ENCODE results near the gene PRKAG3.

Gene PRKAG3

DNA sequence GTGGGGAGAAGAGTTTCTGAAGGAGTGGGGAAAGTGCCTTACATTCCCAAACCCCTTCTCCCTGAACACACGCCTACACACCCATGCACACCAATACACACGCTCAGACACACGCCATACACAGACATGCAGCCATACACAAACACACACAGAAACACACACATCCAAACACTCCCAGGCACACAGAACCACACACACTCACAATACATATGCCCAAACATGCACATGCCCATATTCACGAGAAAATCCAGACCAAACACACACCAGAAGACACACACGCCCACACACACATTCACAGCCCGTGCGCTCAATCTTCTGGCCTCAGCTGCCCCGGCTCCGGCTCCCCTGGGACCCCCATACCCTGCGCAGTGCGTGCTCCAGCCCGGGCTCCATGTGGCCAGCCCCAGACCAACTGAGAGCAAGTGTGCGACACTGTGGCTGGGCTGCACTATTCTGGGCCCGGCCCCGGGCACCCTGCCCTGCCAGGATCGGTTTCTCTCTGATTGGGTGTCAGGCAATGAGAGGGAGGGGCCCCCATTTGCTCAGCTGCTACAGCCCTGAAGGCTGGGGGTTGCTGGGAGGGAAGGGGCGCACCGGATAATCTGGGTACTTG is at the start of gene PRKAG3:
PRKAG3 (minus strand) TSS at position 426 of the 613 bp plus-strand sequence.
- DNase-seq (ENCODE audit: low spot score) = no peak

GRCh38 chr2:218880859-218881594 is 49.4 kb upstream of the PRKAG3 start:
- no peak for DNase-seq (ENCODE audit: low spot score)

- DNase-seq (ENCODE audit: low spot score) = no peak
Observed at GRCh38 chr2:218880102-218880858, 48.7 kb upstream of the PRKAG3 start, which contains the start of gene WNT10A. WNT10A (plus strand) TSS chr2:218880852; CDS start chr2:218880996, 144 bp downstream.

DNA sequence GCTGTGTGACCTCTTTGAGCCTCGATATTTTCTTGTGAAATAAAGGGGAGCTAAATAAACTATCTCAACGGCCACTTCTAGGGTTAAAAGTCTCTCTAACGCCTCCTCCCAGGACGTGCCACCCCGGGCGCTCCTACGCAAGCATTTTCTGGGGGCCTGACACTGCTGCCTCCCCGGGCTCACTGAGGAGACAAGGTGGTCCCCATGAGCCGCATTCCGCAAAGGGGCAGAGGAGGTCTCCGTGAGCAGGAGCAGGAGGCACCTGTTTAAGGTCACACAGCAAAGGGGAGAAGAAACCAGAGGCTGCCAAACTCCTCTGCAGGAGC is 48.1 kb upstream of the PRKAG3 start:
- DNase-seq (ENCODE audit: low spot score) = no peak

DNA sequence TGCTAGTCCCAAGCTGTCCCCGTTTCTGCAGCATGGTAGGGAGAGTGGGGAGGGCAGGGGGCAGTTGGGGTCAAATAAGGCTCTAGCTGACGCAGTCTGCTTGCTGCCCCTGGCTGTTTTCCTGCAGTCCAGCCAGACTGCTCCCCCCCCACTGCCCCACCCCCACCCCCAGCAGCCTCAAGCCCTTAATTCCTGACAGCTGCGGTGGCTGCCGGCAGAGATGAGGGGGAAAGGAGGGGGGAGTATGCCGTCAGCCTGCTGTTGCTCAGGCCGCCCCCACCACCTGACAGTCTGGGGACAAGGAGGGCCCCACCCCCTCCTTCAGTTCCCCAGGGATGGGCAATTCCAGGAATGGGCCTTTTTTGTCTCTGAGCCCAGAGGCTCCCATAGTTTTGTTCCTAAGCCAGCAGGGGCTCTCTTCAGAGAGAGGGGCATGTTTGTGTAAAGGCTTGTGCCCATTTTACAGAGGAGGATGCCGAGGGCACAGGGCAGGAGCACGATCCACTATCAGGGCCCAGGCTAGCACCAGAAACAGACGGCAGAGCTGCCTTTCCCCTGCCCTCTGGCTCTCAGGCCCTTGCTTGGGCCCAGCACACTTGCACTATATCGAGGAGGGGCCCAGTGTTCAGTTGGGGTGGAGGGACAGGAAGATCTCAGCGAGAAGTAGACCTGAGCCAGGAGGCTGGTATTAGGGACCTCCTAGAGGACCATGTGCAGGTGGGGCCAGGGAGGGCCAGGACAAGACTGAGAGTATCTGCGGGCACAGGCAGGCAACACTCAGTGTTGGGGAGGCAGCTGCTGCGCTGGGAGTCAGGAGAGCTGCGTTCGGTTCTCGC is 47.5 kb upstream of the PRKAG3 start:
- DNase-seq (ENCODE audit: low spot score) = no peak

GRCh38 chr2:218878486-218878885 is 46.9 kb upstream of the PRKAG3 start:
- DNase-seq (ENCODE audit: low spot score) = no peak

- no peak for DNase-seq (ENCODE audit: low spot score)
Observed at GRCh38 chr2:218877891-218878290, 46.3 kb upstream of the PRKAG3 start.

DNA sequence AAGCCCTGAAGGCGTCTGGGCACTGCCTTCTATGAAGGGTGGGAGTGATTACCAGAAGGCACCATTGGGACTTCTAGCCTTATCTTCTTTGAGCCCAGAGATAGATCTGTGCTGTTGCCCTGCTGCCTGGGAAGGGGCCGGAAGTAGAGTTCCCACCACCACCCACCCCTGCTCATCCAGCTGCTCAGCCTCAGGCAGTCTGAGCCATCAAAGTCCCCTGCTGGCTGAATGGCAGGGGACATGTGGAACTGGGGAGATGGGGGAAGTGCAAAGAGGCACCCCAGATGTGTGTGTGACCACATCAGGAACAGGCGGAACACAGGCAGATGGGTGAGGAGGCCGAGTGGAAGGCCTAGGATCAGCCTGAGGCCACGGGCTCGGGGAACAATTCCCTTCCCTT is 45.7 kb upstream of the PRKAG3 start:
- no peak for DNase-seq (ENCODE audit: low spot score)

DNA sequence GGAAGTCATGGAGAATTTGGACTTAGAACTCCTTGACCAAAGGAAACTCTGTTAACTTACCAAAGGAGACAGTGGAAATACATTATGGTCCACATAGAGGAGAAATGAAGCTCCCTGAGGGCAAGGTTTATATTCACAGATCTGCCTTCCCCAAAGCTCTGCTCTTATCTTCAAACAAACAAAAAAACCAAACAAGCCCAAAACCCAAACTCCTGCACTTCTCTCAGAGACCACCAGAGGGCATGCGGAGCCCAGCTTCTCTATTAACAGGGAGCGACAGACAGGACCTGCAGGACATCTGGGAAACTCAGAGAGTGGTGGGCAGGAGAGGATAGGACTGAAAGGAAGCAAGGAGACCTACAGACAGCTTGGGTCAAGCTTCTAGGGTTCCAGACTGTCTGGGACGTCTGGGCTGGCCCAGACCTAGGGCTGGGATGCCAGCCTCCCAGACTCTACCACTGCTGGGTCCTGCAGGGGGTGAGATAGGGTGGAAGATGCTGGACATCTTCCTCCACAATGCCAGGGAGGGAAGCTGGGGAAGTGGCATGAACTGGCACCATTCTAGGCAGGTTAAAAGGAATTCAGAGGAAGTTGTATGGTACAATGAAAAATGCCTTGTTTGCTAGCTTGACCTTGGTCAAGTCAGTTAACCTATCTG is 45.1 kb upstream of the PRKAG3 start:
- no peak for DNase-seq (ENCODE audit: low spot score)

DNA sequence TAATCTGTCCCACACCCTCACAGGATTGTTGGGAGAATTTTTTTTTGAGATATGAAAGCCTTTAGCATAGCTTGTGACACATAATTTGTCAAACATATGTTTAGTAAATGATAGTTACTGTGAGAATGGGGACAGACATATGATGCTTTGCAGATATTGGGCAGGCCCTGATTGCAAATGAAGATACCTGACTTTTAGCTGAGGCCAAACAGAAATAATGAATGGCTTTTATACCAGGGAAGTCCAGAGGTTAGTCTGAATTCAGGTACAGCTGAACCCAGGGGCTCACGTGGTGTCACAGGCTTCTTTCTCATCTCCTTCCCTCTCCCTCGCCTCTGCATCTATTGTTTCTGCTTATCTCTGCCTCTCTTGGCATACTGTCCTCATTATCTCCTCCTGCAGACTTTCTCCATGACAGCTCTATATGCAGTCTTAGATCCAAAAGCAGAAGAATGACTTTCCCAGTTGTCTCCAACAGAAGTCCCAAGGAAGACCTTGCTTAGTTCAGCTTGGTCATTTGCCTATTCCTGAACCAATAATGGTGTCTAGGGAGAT is 44.2 kb upstream of the PRKAG3 start:
- DNase-seq (ENCODE audit: low spot score) = no peak

- DNase-seq (ENCODE audit: low spot score) = no peak
Observed at GRCh38 chr2:218873359-218874194, 42.0 kb upstream of the PRKAG3 start.

DNA sequence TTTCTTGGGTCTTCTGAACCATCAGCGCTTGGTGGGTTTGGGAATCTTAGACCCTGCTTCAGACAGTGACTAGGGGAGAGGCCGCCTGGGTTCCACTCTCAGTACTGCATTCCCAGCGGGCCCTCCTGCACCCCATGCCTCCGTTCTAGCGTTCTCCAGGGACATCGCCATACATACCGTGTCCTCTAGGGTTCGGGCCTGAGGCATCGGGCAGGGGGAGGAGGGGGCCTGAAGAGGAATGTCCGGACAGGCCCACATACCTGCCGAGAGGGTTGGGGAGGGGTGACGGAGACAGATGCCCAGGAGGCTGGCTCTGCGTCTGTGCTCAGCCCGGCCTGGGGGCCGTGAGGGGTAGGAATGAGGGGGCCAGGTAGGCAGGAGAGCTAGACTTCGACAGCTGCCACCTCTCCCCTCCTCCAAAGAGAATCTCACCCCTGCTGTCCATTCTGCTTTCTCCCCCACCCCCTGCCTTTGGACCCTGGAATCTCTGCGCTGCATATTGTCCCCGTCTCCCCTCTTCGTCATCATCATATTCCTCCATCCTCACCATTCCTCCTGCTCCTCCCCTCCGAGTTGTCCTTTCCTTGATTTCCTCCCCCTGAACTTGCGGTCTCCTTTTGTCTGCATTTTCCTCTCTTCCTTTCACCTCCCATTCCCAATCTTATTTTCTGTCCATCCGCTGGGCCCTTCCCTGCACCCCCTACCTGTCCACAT is 41.2 kb upstream of the PRKAG3 start:
- no peak for DNase-seq (ENCODE audit: low spot score)

DNA sequence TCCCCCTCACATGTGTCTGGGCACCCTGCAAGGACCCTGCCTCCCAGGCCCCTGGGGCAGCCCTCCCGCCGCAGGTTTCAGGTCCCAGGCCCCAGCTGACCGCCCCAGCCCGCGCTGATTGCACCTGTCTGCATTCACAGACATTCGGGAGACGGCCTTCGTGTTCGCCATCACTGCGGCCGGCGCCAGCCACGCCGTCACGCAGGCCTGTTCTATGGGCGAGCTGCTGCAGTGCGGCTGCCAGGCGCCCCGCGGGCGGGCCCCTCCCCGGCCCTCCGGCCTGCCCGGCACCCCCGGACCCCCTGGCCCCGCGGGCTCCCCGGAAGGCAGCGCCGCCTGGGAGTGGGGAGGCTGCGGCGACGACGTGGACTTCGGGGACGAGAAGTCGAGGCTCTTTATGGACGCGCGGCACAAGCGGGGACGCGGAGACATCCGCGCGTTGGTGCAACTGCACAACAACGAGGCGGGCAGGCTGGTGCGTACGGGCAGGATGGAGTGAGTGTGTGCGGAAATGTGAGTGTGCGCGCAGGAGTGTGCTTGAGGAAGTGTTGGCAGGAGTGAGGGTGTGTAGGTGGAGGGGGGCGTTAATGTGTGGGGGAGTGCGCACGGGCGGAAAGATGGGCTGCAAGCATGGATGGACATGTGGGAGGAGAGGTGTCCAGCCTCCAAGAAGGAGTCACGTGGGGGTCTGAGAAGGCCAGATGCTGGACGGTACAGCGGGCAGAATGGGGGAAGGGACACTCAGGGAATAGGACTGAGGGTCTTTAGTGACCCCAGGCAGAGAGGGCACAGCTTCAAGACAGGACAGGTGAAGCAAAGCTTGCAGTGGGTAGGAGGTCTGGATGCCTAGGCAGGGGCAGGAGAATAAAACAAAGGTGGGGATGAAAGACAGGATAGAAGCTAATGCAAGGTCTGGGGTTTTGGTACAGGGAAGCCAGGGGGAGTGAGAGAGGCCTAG is 40.0 kb upstream of the PRKAG3 start:
- no peak for DNase-seq (ENCODE audit: low spot score)

GRCh38 chr2:218870984-218871344 is 39.4 kb upstream of the PRKAG3 start:
- DNase-seq (ENCODE audit: low spot score) = no peak

DNA sequence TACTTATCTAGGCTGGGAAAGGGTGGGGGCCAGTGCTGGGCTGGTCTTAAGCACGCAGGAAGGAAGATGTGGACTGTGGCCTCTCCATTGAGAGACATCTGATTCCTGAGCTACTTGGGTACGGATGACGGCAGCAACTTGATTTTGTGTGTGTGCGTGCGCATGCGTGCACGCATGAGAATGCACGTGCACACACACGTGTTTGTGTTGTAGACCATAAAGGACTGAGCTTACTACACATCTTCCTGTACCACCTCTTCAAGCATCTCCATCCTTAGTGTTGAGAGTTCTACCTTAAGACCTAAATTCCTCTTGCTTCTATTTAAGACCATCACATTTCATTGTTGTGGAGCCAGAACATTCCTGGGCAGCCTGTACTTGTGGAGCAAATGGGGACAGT is 37.5 kb upstream of the PRKAG3 start:
- DNase-seq (ENCODE audit: low spot score) = no peak

- DNase-seq (ENCODE audit: low spot score) = no peak
Observed at GRCh38 chr2:218867900-218868299, 36.3 kb upstream of the PRKAG3 start.

DNA sequence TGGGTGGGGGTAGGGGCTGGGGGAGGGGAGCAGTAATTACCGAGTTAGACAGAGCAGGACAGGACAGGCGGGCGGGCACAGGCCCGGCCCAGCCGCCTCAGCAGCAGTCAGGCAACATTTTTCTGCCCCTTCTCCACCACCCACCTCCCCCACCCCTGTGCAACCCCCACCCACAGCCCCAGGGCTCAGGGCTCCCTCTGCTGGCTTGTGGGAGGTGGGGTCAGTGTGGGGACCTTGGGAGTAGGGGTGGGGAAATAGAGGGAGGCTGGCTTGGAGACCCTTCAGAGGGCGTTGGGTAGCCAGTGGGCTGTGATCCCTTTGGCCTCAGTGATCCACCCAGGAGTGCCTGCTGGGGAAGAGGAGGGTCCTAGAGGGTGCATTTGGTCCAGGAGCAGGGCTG is 34.4 kb upstream of the PRKAG3 start:
- no peak for DNase-seq (ENCODE audit: low spot score)

DNA sequence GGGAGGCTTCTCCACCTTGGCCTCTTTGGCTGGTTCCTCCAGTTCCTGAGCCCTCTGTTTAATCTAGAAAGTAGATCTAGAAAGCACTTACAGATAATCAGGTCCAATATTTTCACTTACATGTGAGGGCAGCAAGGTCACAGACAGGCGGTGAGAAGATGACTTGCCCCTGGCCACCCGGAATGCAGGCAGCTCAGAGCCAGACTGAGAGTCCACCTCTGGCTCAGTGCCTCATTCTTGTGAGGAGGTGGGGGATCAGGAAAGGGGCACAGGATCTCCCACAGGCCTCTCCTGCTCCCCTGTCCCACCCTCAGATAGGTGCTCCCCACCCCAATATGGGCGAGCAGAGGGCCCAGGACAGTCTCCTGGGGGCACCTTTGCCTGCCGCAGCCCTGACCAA is 33.8 kb upstream of the PRKAG3 start:
- no peak for DNase-seq (ENCODE audit: low spot score)

DNA sequence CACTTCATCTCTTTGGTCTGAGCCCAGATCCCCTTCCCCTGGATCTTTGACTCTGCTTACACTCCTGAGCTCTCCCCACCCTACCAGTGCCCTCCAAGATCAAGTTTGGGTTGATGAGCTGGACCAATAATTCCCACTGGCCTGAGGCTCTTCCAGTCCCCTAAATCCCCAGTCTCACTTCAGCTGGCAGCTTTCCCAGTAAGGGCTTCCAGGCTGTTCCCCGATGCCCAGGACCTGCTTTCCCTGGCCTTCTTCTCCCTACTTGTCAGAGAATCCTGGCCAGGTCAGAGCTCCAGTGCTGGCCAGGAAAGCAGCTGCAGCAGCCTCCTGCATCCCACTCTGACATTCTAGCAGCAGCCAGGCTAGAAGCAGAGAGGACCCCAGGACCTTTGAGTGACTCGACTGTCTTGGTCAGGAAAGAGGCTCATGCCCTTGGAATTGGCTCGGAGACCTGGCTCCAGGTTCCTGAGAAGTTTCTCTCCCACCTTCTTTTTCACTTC is 31.5 kb upstream of the PRKAG3 start:
- DNase-seq (ENCODE audit: low spot score) = no peak
